ENCODE measurements around the gene PPFIA2. TPM values are rescaled to one million over a fixed set of nuclear protein-coding genes. Genes with fewer than 3 reads are reported as not detected.

PPFIA2 gene
- total RNA-seq, 1 donor from 2014 or later, result not detected

DNA sequence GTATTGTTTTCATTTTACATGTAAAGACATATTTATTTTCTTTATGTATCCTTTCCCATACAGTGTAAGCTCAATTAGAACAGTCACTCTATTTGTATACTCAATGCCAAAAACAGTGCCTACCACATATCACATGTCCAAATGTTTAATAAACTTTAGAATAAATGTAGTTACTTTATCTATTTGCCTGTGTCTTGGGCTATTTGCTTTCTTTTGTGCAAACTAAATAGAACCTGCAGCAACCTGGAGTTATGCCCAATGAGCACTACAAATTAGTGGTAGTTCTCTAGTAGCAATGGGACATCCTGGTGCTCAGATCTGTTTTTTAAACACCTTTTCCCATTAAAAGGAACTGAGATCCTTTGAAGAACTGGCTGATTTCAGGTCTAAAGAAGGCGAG, 186.7 kb downstream of the PPFIA2 start:
- H3K36me3 ChIP-seq (ENCODE audit: control insufficient read depth, insufficient read depth, low read length), result no peaks in the 10 kb centered on the region
- no peak for DNase-seq (ENCODE audit: low read depth)
- H3K27me3 ChIP-seq (ENCODE audit: control insufficient read depth, insufficient read depth, low read length), result no peaks in the 10 kb centered on the region
- no peak overlapping the region for H3K4me3 ChIP-seq (ENCODE audit: low read depth, low read length)
- TF ChIP-seq, protein P1, sequence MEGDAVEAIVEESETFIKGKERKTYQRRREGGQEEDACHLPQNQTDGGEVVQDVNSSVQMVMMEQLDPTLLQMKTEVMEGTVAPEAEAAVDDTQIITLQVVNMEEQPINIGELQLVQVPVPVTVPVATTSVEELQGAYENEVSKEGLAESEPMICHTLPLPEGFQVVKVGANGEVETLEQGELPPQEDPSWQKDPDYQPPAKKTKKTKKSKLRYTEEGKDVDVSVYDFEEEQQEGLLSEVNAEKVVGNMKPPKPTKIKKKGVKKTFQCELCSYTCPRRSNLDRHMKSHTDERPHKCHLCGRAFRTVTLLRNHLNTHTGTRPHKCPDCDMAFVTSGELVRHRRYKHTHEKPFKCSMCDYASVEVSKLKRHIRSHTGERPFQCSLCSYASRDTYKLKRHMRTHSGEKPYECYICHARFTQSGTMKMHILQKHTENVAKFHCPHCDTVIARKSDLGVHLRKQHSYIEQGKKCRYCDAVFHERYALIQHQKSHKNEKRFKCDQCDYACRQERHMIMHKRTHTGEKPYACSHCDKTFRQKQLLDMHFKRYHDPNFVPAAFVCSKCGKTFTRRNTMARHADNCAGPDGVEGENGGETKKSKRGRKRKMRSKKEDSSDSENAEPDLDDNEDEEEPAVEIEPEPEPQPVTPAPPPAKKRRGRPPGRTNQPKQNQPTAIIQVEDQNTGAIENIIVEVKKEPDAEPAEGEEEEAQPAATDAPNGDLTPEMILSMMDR (IDR thresholded peaks at IDR 0.05; ENCODE audit: insufficient read depth, low read length, poor library complexity, severe bottlenecking), result no peak

DNA sequence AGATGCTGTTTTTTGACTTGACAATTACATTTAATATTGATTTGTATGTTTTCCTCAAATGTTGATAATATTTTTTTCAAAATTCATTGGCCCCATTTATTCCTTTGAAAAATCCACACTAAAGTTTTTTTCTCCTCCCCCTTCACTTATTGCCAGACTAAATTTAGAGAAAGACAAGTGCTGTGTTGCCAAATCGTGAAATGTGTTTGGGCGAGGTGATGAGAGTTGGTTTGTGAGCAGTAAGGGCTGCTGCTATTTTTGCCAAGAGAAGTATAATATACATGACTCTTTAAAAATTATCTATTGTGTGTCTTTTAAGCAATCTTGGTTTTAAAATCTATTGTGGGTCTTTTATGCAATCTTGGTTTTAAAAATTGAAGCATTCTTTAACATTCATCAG, 188.9 kb downstream of the PPFIA2 start:
- Histone ChIP-seq H3K27me3 (ENCODE audit: control insufficient read depth, insufficient read depth, low read length) (no peaks in the 10 kb centered on the region), H3K4me3 (ENCODE audit: low read depth, low read length) (no peak overlapping the region), H3K36me3 (ENCODE audit: control insufficient read depth, insufficient read depth, low read length) (no peaks in the 10 kb centered on the region)
- TF ChIP-seq, protein P1 (IDR thresholded peaks at IDR 0.05; ENCODE audit: insufficient read depth, low read length, poor library complexity, severe bottlenecking), result no peak
- no peak for DNase-seq (ENCODE audit: low read depth)

- TF ChIP-seq, protein P1 (IDR thresholded peaks at IDR 0.05; ENCODE audit: insufficient read depth, low read length, poor library complexity, severe bottlenecking), result no peak
- no peak overlapping the region for H3K4me3 ChIP-seq (ENCODE audit: low read depth, low read length)
- no peaks in the 10 kb centered on the region for H3K27me3 ChIP-seq (ENCODE audit: control insufficient read depth, insufficient read depth, low read length)
- no peak for DNase-seq (ENCODE audit: low read depth)
- H3K36me3 ChIP-seq (ENCODE audit: control insufficient read depth, insufficient read depth, low read length), result no peaks in the 10 kb centered on the region
Observed at GRCh38 chr12:81564237-81564636, 194.9 kb downstream of the PPFIA2 start.

GRCh38 chr12:81558031-81558430, 201.1 kb downstream of the PPFIA2 start:
- TF ChIP-seq, protein P1 (IDR thresholded peaks at IDR 0.05; ENCODE audit: insufficient read depth, low read length, poor library complexity, severe bottlenecking), result no peak
- H3K36me3 ChIP-seq (ENCODE audit: control insufficient read depth, insufficient read depth, low read length), result no peaks in the 10 kb centered on the region
- DNase-seq (ENCODE audit: low read depth), result no peak
- no peak overlapping the region for H3K4me3 ChIP-seq (ENCODE audit: low read depth, low read length)
- no peaks in the 10 kb centered on the region for H3K27me3 ChIP-seq (ENCODE audit: control insufficient read depth, insufficient read depth, low read length)

DNA sequence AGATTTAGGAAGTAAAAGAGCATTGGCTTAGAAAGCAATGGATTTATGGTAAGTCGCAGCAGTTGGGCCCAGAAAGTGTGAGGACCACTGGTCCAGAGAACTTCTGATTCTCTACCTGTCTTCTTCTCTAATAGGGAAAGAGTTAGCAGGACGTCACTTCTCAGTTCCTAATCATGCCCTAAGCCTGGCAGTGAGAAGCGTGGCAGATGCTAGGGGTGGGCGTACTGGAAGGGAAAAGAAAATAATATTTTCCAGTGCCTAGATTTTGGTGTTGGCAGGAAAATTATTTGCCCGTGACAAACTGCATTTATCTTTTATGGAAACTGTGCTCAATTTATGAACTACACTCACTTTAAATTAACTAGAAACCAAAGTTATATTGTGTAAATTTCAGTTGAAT, 212.3 kb downstream of the PPFIA2 start:
- DNase-seq (ENCODE audit: low read depth), result no peak
- TF ChIP-seq, protein P1 (IDR thresholded peaks at IDR 0.05; ENCODE audit: insufficient read depth, low read length, poor library complexity, severe bottlenecking), result no peak
- H3K27me3 ChIP-seq (ENCODE audit: control insufficient read depth, insufficient read depth, low read length), result no peaks in the 10 kb centered on the region

DNA sequence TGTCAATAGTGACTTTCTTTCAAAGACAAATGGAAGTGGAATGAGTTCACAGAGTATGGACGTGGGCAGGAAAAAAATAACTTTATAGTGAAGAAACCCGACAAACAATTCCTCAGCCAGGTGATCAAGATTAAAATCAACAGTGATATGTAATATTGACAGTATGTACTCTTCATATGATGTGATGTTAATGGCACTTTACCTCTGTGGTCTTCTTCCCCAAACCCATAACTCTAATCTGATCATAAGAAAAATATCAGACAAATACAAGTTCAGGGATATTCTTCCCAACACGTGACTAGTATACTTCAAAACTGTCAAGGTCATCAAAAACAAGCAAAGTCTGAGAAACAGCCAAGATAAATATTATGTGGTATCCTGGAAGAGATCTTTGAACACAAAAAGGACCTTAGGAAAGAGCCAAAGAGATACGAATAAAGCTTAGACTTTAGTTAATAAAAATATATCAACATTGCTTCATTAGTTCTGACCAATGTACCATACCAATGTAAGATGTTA, 215.5 kb downstream of the PPFIA2 start:
- no peak for DNase-seq (ENCODE audit: low read depth)
- TF ChIP-seq, protein P1 (IDR thresholded peaks at IDR 0.05; ENCODE audit: insufficient read depth, low read length, poor library complexity, severe bottlenecking), result no peak
- Histone ChIP-seq H3K4me3 (ENCODE audit: low read depth, low read length) (no peak overlapping the region), H3K36me3 (ENCODE audit: control insufficient read depth, insufficient read depth, low read length) (no peaks in the 10 kb centered on the region), H3K27me3 (ENCODE audit: control insufficient read depth, insufficient read depth, low read length) (no peaks in the 10 kb centered on the region)

More for the DNA sequence above, 212.3 kb downstream of the PPFIA2 start:
- Histone ChIP-seq H3K36me3 (ENCODE audit: control insufficient read depth, insufficient read depth, low read length) (no peaks in the 10 kb centered on the region), H3K4me3 (ENCODE audit: low read depth, low read length) (no peak overlapping the region)

All from kidney epithelial cell (primary cell).